Stimulated activated CD8-positive, alpha-beta memory T cell treated with anti-CD3 and anti-CD28 coated beads, Interleukin-12 subunit alpha, Interleukin-12 subunit beta, amount 100 ng/mL, for 1 hour (primary cell): Measurements from ENCODE around the gene ZNRF3.
"Not testable (repeated sequence)": the region's sequence is repeated elsewhere in the genome, so short reads cannot be mapped to it uniquely, and the experiment has no call there.

Experiments used
- DNase-seq: peaks from one replicate; pipeline ENCODE4 v3.0.0-alpha.2; 2020; ENCODE audit warnings: low read depth

Gene ZNRF3

DNA sequence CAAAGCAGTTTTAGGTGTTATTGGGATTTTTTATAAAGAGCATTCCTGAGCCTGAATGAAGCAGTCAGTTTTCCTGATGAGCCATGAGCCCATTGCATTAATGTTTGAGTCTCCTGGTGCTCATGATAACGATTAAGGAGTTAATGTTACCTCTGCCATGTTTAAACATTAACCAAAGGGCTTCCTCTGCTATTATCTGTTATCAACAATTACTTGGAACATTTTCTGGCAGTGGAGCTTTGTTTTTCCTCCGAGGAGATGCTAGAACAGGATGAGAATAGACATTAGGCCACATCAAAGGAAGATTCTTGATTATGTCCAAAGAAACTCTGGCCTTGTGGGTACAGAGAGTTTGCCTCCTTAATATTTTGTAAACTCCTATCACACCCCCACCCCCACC lies 49.9 kb downstream of the ZNRF3 start:
- DNase-seq: no peak

DNA sequence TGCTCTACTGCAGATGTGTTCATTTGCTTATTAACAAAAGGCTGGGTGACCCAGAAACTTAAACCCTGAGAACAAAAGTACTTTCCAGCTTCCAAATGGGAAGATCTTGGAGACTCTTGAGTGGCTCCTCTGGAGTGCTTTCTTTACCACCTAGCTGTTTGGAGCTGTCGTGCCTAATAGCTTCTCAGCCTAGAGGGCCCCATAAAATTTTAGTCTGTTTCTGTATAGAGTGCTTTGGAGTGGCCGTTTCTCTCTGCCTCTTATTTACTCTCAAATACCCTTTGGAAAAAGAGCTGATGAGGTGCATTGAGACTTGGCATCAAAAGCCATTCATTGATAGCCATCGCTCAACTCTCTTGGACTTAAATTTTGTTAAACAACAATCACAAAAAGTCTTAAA lies 50.7 kb downstream of the ZNRF3 start:
- no peak for DNase-seq

DNA sequence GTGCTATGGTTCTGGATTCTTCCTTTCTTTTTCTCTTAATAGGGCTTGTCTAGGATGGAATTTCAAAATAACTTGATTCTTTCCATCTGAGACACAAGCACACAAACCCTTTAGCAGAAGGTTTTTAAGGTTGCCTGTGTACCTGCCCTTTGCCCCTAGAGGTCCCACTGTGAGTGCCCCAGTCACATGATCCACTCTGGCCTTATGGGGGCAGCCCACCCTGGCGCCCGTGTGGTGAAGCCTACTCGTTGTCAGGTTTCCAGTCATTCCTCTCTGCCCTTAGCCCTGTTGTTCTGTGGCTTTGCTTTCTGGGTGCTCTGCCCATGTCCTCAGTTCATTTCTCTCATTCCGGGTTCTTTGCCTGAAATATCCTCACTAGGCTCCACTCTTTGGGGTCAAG lies 51.8 kb downstream of the ZNRF3 start:
- DNase-seq: no peak

DNA sequence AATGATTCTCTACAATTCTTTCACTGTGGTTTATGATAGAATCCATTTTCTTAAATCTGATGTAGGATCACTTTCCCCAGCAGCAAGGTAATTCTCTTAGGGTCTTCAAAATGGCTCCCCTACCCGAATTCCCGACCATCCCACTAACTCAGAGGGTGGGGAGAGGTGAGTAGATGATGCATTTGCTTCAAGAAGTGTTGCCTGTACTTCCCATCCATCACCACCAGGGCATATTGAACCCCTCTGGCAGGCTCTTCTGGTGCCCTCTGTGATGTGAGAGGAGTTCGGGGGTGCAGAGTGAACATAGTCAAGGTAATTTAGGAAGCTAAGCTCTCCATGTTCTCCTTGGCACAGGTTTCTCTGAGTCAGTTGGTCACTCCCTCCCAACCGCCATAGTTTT lies 52.3 kb downstream of the ZNRF3 start:
- DNase-seq: no peak

DNA sequence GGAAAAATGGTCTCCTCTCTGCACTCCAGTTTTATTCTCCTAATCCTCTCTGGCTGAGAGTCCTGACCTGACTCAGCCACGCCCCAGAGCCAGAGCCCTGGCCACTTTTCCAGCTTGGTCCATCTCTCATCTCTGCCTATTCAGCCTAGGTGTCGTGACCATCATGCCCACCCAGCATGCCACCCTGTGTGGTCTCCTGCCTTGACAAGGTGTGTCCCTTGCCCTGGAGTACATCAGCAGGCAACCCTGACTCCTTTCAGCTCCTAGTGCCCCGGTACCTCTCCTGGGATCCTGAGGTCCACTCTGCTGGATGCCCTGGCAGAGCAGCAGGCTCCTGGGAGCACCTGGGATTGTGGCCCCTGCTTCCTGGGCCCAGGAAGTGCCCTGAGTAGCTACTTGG lies 52.8 kb downstream of the ZNRF3 start:
- DNase-seq: no peak

DNA sequence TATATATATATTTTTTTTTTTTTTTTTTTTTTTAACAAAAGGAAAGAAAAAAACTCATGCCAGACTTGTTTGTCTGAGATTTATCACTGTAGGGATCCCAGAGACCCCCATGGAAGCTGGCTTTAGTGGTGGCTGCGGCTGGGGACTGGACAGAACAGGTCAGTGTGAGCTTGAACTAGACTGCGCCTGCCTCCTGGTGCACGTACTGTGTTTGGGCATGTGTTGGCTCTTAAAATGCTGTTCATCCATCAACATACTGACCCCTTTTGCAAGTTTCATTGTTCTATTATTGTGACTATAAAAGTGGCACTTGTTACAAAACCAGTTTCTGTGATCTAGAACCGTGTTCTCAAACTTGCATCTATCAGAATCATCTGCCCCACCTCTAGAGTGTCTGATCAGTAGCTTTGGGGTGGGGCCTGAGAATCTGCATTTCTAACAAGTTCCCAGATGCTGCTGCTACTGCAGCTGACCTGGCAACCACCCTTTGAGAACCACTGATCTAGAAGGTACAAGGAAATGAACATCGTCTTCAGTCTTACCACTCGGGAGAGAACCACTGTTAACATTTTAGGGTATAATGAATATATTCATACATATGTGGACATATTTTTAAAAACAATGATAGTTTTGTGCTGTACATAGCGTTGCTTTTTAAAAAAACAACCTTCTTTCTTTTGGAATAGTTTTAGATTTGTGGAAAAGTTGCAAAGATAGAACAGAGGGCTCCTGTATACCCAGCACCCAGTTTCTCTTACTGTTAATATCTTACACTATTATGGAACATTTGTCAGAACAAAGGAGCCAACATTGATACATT lies 54.0 kb downstream of the ZNRF3 start:
- DNase-seq: no peak

DNA sequence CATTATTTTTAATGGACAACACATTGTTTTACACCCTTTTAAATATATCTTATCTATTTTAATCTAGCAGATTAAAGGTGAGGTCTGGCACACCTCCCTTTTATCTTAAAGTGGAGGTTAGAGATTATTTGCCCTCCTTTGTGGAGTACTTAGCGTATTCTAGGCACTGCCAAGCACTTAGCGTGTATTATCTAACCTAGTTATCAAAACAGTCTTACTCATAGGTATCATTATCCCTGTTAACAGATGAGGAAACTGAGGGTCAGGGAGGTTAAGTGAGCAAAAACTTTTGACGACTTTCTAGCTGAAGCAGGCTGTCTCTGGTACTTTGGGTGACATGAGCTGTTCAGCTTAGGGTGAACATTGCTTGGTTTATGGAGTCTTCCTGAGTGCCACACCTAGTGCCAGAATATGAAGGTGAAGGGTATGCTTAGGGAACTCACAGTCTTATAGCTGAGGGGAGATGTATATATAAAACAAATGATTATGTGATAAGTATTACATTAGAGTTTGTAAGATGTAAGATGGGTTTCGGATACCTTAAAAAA lies 55.0 kb downstream of the ZNRF3 start:
- no peak for DNase-seq

DNA sequence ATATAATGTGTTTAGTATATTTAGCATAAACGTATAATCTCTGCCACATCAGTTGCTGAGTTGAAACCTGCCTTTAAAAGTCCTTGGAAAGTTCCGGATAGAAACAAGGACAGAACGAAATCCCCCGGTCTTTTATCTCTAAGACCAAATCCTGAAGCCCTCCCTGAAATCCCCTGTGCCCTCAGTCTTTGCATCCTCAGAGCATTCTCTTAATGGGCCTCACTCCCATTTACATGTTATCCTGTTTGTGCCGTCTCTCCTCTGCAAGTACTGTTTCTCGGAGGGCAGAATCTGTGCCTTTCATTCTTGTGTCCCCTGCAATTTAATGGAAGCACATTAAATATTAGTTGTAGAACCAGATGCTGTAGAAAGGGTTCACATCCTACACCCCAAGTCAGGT lies 56.0 kb downstream of the ZNRF3 start:
- no peak for DNase-seq

DNA sequence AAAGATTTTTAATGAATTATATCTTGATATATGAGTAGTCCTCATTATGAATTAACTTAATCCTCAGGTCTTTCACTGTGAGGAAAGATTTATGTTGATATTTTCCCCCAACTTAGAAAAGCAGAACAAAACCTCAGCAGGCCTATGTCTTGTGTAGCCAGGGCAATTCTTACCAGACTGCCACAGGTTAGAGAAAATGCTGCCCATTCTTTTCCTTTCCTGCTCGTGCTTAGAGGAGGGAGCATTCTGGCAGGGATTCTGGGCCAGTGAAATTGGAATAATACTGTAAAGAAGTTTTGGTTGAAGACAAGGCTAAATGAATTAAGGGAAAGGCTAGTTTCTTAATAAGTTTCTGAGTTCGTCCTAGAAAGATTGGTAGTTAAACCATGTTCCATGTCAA lies 56.6 kb downstream of the ZNRF3 start:
- DNase-seq: no peak

DNA sequence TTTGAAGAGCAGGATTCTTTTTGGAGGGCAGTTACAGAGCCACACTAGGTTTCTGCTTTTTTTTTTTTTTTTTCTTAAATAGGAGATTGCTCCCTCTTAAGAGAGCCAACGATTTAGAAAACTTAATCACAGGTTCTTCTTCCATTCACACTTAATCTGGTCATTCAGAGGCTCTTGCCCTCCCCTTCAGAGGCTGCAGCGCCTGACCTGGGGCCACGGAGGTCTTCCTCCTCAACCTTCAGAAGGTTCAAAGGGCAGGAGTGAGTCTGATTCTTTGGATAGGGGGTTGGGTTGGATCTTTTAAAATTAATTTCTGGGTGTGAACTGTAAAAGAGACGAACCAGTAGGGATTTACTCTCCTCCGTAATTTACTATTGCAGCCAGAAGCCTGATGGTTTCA lies 57.1 kb downstream of the ZNRF3 start:
- DNase-seq: no peak

DNA sequence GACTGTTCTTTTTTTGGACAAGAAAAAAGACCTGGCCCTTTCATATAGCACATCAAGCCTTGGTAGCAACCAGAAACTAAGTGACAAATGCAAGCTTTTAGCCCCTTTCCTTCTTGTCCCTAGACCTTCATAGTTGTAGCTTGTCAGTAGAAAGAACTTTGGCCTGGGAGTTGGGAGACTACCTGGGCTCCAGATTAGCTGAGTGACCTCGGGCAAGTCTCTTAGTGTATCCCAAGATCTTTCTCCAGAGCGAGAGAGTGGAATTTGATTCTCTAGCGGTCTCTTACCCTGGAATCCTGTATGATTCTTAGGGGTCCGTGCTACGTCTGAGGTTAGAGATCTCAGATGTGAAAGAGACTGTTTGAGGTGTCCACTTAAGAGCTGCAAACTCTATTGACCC lies 59.0 kb downstream of the ZNRF3 start:
- no peak for DNase-seq

DNA sequence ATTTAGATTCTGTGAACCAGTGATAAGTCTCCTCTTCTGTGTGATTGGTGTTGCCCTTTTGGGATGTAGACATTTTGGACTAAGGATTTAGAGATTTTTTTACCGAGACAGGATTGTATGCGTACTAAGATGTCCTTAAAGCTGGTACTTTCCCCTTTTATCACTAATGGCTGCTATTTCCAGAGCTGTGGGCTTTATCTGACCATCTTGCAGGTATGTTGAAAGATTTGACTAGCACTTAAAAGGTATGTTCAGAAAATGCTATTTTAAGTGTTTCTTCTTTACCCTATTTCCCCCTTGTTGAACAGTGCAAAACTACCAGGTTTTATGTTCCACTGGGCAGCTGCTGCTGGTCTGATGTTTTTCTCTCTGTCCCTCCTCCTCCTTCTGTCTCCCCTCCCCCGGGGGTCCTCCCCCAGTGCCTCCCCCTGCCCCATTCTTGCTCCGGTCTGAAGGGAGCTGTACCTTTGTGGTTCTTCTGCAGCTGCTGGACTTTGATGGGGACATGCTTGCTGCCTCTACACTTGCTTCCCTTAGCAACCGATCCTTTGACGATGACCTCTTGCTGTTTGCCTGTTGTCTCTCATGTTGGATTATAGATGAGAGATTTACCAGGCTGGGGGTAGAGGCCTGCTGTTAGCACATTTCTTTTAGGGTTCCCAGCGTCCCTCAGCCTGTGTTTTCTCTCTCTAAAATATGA lies 59.6 kb downstream of the ZNRF3 start:
- no peak for DNase-seq

DNA sequence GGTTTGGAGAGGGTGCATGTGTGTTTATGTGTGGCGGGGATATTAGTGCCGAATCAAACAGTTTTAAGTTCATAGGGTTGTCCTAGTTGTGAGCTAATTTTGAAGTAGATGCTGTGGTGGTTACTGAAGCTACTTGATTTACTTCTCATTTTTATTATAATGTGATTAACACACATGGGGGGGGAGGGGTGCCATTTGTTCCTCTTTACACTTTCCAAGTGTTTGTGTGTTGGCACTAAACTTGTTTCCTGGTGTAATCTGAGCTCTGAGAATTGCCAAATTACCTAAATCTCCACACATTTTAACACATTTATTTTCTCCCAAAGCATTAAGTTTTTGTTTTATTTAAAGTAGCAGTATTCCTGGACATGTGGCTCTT lies 60.1 kb downstream of the ZNRF3 start:
- no peak for DNase-seq

DNA sequence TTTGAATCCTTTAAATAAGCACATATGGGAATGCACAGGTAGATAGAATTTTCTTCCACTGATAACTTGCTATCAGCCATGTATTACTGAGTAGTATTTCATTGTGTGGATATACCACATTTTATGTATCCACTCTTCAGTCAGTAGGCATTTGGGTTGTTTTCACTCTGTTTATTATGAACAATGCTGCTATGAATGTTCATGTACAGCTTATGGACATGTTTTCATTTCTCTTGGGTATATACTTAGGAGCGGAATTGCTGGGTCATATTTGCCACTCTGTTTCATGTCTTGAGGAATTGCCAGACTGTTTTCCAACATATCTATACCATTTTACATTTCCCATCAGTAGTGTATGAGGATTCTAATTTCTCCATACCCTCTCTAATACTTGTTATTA lies 63.8 kb downstream of the ZNRF3 start:
- no peak for DNase-seq

DNA sequence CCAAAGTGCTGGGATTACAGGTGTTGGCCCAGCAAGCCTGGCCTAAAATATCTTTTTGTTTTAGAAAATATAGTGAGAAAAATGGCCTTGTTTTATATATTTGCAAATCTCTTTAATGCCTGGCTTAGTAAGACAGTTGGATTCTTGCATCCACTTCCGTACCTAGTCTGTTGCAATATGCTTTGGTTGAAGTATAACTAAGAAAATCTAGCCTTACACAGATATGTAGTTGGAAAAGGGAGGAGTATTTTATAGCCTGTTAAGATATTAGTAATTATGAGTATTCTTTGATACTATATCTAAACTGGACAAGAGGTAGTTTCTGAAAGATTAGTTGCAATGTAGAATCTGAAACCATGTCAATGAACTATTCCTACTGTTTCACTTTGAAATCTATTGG lies 65.1 kb downstream of the ZNRF3 start:
- no peak for DNase-seq

DNA sequence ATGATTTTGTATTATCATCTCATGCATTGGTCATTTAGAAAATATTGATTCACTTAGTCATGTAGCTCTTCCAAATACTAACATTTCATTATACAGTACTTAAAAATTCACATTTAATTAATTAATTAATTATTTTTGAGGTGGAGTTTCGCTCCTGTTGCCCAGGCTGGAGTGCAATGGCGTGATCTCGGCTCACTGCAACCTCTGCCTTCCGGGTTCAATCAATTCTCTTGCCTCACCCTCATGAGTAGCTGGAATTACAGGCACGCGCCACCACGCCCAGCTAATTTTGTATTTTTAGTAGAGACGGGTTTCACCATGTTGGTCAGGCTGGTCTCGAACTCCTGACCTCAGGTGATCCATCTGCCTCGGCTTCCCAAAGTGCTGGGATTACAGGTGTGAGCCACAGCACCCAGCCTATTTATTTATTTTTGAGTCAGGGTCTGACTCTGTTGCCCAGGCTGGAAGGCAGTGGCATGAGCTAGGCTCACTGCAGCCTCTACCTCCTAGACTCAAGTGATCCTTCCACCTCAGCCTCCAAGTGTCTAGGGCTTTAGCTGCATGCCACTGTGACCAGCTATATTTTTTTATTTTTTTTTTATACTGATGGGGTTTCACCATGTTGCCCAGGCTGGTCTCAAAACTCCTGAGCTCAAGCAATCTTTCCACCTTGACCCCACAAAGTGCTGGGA lies 65.6 kb downstream of the ZNRF3 start:
- not testable (repeated sequence) for DNase-seq

DNA sequence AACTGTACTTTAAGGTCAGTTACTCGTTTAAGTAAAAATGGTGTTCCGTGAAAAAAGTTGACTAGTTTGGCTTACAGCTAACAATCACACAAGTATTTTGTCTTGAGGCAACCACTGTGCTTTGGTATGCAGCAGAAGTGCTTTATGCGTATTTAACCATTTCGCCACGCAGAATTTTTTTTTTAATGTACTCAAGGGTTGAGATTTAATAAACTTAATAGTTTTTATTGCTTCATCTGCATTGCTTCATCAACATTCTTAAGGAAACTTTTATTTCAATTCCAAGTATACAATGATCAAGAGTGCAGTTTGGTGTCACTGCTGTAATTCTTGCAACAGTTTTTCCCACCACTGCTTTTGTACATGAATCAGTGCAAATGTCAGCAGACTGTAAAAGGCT lies 66.4 kb downstream of the ZNRF3 start:
- DNase-seq: no peak

DNA sequence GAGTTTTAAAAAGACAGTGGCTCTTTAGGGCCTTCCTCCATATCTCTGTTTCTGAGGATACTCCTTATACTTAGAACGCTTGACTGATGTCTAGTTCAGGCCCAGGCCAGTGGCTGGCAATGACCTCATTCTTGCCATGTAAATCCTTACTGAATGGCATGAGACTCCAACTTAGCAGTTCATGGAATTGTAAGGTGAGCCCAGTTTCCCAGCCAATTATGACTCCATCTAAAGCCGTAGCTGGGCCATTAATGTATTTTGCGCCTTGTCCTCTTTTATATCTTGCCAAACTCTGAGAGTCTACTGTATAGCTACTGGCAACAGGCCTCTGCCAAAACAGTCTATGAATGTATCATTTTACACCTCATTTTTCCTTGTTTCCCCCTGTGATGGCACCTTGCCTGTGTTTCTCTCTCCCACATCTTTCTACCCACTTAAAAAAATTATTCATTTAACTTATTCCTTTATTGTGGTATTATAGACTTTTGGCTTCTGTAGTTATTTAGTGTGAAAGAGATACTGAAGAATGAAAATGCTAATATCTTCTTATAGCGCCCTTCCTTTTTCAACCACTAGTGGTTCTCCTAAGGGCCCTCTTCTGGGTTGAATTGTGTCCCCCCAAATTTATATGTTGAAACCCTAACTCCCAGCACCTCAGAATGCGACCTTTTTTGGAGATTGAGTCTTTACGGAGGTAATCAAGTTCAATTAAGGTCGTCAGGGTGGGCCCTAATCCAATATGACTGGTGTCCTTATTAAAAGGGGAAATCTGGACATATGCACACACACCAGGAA lies 67.4 kb downstream of the ZNRF3 start:
- no peak for DNase-seq

DNA sequence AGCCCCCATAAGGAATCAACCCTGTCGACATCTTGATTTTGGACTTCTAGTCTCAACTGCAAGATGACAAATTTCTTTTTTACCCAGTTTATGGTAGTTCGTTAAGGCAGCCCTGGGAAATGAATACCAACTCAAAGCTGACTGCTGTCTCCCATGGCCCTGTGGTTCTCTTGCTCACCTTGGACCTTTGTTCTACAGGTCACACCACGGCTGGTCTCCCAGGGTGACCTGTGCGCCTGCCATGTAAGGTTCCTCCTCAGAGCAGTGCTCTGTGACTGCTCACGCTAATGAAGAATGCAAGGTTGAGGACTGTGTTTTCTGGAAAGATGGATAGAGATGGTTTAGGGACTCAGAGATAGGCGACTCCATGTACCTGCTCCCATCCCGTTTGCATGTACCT lies 68.2 kb downstream of the ZNRF3 start:
- no peak for DNase-seq

DNA sequence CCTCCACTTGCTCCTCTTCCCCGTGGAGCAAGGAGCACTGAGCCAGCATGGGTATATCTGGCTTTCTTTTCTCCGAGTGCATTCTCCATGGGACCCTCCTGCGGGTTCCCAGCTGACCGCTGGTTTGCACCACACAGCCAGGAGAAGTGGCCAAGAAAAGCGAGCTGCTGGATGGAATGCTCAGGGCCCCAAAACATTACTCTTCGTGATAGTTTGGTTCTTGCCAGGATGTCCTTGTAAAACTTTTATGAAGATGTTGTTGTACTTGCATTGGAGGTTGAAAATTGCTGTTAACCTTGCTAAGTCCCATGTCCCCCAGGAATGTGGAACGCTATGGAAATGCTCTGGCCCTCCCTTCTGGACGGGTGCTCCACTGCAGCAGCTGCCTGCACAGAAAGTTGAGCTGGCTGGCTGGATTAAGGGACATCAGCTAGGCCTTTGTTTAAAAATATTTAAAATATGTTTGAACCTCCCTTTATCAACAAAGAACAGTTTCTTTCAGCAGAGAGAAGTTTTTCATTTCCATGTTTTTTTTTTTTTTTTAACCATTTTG lies 68.7 kb downstream of the ZNRF3 start:
- no peak for DNase-seq

DNA sequence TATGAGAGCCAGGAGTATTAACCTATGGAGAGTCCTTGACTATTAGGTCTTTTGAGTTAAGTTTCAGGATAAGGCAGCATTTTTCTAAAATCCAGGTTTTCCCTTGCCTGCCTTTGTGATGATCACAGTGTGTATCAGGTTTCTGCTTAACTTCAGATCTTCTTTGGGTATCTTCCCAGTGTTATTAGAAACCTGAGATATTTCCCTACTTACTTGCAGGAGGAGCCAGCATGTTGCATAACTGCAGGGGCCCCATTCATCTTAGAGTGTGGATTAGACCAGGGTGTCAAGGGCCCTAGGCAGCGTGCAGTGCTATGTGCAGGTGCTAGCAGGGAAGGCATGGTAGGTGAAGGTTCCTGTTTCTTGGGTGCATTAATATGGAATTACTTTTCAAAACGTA lies 69.5 kb downstream of the ZNRF3 start:
- DNase-seq: no peak

DNA sequence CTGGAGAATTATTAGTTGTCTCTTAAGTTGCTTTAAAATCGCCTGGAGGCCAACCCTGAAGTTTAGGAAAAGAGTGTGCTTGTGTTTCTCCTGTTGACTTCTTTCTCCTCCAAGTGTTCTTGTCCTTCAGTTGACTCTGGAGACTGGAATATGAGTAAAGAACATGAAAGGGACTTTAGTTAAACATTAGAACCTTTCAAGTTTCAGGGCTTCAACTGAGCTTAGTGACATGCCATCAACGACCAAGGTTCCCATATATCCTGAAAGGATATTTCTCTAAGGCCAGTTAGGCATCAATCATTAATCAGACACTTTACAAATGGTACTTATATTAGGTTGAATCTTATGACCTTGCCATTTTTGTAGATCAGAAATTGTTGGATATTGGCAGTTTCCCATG lies 70.0 kb downstream of the ZNRF3 start:
- DNase-seq: no peak
